Activated CD4-positive, alpha-beta T cell treated with anti-CD3 and anti-CD28 coated beads, Interleukin-2, amount 10 ng/mL, durations not matched to agents 7 days and 5 days (primary cell): Measurements from ENCODE around the gene SYCE3. TPM values are rescaled to one million over a fixed set of nuclear protein-coding genes. Genes with fewer than 3 reads are reported as not detected.
A peak's percentile ranks its signal among the peaks of the same experiment; 100 is the strongest.
"Not testable (repeated sequence)": the region's sequence is repeated elsewhere in the genome, so short reads cannot be mapped to it uniquely, and the experiment has no call there.

ENCODE experiments used
- CTCF ChIA-PET: fragments of 350-600 bp; sonication (Branson Sonifier 250); formaldehyde crosslinking; loops from one replicate; lab custom pipeline; 2021; ENCODE audit warnings: antibody characterized with exemption; lab: Charles Lee
- POLR2A ChIA-PET: fragments of 350-600 bp; sonication (Branson Sonifier 250); formaldehyde crosslinking; loops from one replicate; lab custom pipeline; 2021; ENCODE audit warnings: antibody characterized with exemption; lab: Charles Lee
- DNase-seq: peaks from one replicate; pipeline ENCODE4 v3.0.0-alpha.2; 2020
- H3K27ac Mint-ChIP-seq: one replicate; pipeline ENCODE4 v1.8.0; 2021; ENCODE audit warnings: mild to moderate bottlenecking, moderate library complexity, mixed read lengths
- H3K27me3 Mint-ChIP-seq: one replicate; pipeline ENCODE4 v1.8.0; 2021; ENCODE audit warnings: mixed read lengths
- H3K36me3 Mint-ChIP-seq: one replicate; pipeline ENCODE4 v1.8.0; 2021; ENCODE audit warnings: low read depth, mixed read lengths
- H3K4me1 Mint-ChIP-seq: one replicate; pipeline ENCODE4 v1.8.0; 2021; ENCODE audit warnings: mixed read lengths
- H3K4me3 Mint-ChIP-seq: one replicate; pipeline ENCODE4 v1.8.0; 2021; ENCODE audit warnings: mild to moderate bottlenecking, moderate library complexity, mixed read lengths
- H3K9me3 Mint-ChIP-seq: one replicate; pipeline ENCODE4 v1.8.0; 2021; ENCODE audit warnings: mixed read lengths
- total RNA-seq, 2 experiments: library from RNA; stranded (reverse); gene quantifications; one replicate each; pipeline ENCODE4 v1.2.3, GENCODE V29; 2021

Gene SYCE3, protein sequence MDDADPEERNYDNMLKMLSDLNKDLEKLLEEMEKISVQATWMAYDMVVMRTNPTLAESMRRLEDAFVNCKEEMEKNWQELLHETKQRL
- total RNA-seq: under 1 TPM in 1 of 2 experiments, not detected in 1; 0.87 TPM

DNA sequence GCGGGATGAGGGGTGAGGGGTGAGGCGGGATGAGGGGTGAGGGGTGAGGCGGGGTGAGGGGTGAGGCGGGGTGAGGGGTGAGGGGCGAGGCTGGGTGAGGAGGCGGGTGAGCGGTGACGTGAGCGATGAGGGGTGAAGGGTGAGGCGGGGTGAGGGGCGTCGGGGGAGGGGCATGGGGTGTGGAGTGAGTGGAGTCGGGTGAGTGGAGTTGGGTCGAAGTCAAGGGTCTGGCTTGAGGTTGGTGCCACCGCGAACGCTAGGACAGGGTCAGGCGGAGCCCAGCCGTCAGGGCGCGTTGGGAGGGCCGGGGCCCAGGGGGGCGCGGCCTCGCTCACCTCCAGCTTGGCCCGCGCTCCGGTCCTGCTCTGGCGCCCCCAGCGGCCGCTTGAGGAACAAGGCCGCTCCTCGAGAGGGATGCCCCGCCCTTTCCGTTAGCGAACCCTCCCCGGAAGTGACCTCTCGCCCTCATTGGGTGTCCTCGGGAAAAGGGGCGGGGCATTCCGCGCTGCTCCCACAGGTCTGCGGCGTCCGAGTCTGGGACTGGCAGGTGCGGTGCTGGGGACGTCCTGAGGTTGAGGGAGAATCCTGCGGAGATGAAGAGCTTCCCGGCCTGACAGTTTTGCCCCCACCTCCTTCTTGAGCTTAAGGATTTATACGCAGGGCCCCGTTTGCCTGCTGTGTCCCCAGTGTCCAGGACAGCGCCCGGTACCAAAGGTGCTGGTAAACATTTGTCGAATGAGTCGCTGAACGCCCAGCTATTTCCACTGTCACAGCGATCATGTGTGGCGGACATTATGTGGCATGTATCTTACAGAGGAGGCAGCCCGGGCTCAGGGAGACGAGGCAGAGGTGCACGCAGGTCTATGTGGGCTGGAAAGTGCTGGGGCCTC, at the start of gene SYCE3:
Gene SYCE3, minus strand, starts transcription at position 397 of the 890 bp plus-strand sequence. CDS start 6,514 bp downstream, outside the sequence.
- Mint-ChIP-seq H3K27me3 (peaks cover 15% of the 10 kb centered on the region), H3K27ac (peak within 1 kb of the TSS; percentile 85), H3K9me3 (no peaks in the 10 kb centered on the region), H3K36me3 (peaks cover 3% of the 10 kb centered on the region), H3K4me3 (peak within 1 kb of the TSS; percentile 80), H3K4me1 (peaks cover 24% of the 10 kb centered on the region)
- peak; percentile 97 for DNase-seq
- POLR2A ChIA-PET: interaction anchor here (0.6 to 1.3 kb wide), 4 partner anchors 12 to 57 kb away, joined by 3 to 4 read pairs (median 4); partner anchors contain the start of gene SCO2
- CTCF ChIA-PET: interaction anchor here (0.6 to 4.9 kb wide), 25 partner anchors 9 to 318 kb away, joined by 3 to 74 read pairs (median 4); partner anchors contain the start of genes CHKB, CPT1B, KLHDC7B and SCO2

DNA sequence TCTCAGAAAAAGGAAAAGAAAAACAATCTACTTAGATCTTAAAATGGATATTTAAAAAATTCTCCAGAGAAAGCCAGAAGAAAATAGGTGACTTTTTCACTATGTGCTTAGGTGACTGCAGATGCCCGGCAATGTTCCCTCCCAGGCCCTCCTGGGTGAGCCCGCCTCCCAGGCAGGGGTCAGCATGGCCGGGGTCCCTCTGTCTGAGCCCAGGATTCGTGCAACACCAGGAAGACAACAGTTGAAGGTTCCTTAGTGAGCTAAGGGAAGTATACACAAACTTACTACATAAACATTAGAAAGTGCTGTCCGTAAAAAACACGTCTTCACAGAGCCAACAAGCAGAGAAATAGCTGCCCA, 49.4 kb upstream of the SYCE3 start:
- Mint-ChIP-seq H3K36me3 (no peaks in the 10 kb centered on the region), H3K27ac (no peak overlapping the region), H3K27me3 (peaks cover 15% of the 10 kb centered on the region), H3K4me3 (no peak overlapping the region), H3K4me1 (peaks cover 12% of the 10 kb centered on the region), H3K9me3 (no peaks in the 10 kb centered on the region)
- CTCF ChIA-PET: interaction anchor here (1.1 to 2.6 kb wide), 5 partner anchors 8 to 86 kb away, joined by 3 to 16 read pairs (median 4); partner anchors contain the start of genes MAPK8IP2 and SCO2
- POLR2A ChIA-PET: no interaction called here
- no peak for DNase-seq

GRCh38 chr22:50611341-50612060, 48.8 kb upstream of the SYCE3 start:
- no peak overlapping the region for H3K4me3 Mint-ChIP-seq
- no peak for DNase-seq
- H3K27ac Mint-ChIP-seq: no peak overlapping the region
- H3K27me3 Mint-ChIP-seq: peaks cover 18% of the 10 kb centered on the region
- H3K36me3 Mint-ChIP-seq: no peaks in the 10 kb centered on the region
- CTCF ChIA-PET: interaction anchor here (1.1 to 3.2 kb wide), 6 partner anchors 9 to 86 kb away, joined by 3 to 16 read pairs (median 4); partner anchors contain the start of genes MAPK8IP2 and SCO2
- H3K9me3 Mint-ChIP-seq: no peaks in the 10 kb centered on the region
- peaks cover 12% of the 10 kb centered on the region for H3K4me1 Mint-ChIP-seq
- POLR2A ChIA-PET: no interaction called here

DNA sequence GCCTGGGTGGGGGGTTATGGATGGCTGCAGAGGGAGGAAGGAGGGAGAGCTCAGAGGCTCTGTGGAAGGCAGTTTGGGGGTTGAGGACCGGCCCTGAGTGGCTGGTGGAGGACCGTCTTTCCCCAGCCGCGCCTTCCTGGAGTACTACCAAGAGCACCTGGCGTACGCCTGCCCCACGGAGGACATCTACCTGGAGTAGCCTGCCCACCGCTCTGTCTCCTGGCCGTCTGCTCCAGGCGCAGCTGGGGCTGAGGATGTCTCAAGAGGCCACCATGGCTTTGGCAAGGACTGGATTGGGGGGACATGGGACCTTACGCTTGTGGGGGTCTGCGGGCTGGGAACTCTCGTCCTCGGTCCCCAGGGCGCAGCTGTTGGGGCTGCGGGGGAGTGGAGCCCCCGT, 47.9 kb upstream of the SYCE3 start:
- Mint-ChIP-seq H3K27ac (no peak overlapping the region), H3K4me3 (no peak overlapping the region), H3K36me3 (no peaks in the 10 kb centered on the region), H3K9me3 (no peaks in the 10 kb centered on the region), H3K27me3 (peaks cover 22% of the 10 kb centered on the region), H3K4me1 (peaks cover 12% of the 10 kb centered on the region)
- CTCF ChIA-PET: interaction anchor here (1.6 to 3.2 kb wide), 4 partner anchors 10 to 334 kb away, joined by 3 to 16 read pairs (median 7); partner anchors contain the start of genes MAPK8IP2 and SCO2
- DNase-seq: no peak
- POLR2A ChIA-PET: no interaction called here

- Mint-ChIP-seq H3K36me3 (no peaks in the 10 kb centered on the region), H3K27me3 (peaks cover 24% of the 10 kb centered on the region), H3K9me3 (no peaks in the 10 kb centered on the region), H3K4me3 (no peak overlapping the region), H3K27ac (no peak overlapping the region), H3K4me1 (peaks cover 12% of the 10 kb centered on the region)
- ChIA-PET CTCF (interaction anchor here (1.6 to 3.2 kb wide), 4 partner anchors 11 to 334 kb away, joined by 3 to 16 read pairs (median 8); partner anchors contain the start of gene SCO2), POLR2A (no interaction called here)
- no peak for DNase-seq
Measured at GRCh38 chr22:50610041-50610451, 47.3 kb upstream of the SYCE3 start.

DNA sequence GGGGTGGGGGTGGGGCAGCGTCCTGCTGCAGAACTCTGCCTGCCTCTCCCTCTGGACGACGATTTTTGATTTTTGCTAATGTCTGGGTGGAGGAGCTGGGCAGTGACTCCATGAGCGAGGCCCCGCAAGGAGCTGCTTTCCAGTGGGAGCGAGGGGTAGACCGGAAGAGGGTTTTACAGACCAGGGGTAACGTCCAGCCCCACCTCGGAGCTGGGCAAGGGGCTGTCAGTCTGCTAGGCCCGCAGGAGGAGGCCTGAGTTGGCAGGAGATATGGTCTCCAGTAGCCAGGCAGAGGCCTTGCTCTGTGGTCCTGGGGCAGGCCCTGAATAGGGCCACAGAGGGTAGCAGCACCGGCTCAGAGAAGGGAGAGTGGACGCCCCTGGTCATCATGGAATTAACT, 46.9 kb upstream of the SYCE3 start:
- H3K4me1 Mint-ChIP-seq: peaks cover 12% of the 10 kb centered on the region
- ChIA-PET CTCF (interaction anchor here (1.2 to 3.2 kb wide), 5 partner anchors 11 to 333 kb away, joined by 3 to 10 read pairs (median 5); partner anchors contain the start of genes SCO2 and SYCE3), POLR2A (no interaction called here)
- no peak for DNase-seq
- H3K4me3 Mint-ChIP-seq: no peak overlapping the region
- H3K27ac Mint-ChIP-seq: no peak overlapping the region
- H3K36me3 Mint-ChIP-seq: no peaks in the 10 kb centered on the region
- H3K27me3 Mint-ChIP-seq: peaks cover 26% of the 10 kb centered on the region
- no peaks in the 10 kb centered on the region for H3K9me3 Mint-ChIP-seq

DNA sequence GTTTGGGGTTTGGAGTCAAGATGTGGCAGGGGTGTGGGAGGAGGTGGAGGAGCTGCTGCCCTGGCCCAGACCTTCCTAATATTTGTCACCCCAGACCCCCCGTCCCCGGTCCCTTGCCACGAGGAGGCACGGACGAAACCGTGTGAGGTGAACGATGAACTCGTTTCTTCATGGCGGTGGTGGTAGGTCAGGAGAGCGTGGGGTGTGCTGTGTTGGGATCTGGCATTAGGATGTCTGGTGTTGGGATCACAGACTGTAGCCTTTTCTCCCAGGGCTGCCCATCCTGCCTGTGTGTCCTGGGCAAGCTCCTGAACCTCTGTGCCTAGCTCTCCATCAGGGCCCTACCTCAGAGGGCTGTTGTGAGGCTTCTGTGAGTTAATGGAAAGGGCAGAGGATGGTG, 46.3 kb upstream of the SYCE3 start:
- Mint-ChIP-seq H3K27ac (no peak overlapping the region), H3K4me1 (peaks cover 11% of the 10 kb centered on the region), H3K9me3 (no peaks in the 10 kb centered on the region), H3K36me3 (no peaks in the 10 kb centered on the region), H3K27me3 (peaks cover 22% of the 10 kb centered on the region), H3K4me3 (no peak overlapping the region)
- DNase-seq: no peak
- POLR2A ChIA-PET: no interaction called here
- CTCF ChIA-PET: interaction anchor here (1.2 to 3.2 kb wide), 5 partner anchors 12 to 333 kb away, joined by 3 to 10 read pairs (median 5); partner anchors contain the start of genes SCO2 and SYCE3

DNA sequence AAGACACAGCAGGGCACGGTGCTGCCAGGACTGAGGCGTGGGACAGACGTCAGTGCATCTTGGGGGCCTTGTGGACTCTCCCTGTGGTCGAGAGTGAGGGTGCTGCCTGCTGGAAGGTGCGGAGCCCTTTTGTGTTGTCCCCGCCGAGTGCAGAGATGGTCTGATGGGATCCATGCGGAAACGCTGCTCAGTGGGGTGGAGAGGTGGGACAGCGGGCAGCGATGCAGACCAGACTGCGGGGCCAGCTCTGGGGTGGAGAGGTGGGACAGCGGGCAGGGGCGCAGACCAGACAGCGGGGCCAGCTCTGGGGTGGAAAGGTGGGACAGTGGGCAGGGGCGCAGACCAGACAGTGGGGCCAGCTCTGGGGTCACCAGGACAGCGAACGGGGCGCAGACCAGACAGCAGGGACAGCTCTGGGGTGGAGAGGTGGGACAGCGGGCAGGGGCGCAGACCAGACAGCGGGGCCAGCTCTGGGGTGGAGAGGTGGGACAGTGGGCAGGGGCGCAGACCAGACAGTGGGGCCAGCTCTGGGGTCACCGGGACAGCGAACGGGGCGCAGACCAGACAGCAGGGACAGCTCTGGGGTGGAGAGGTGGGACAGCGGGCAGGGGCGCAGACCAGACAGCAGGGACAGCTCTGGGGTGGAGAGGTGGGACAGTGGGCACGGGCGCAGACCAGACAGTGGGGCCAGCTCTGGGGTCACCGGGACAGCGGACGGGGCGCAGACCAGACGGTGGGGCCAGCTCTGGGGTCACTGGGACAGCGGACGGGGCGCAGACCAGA, 45.5 kb upstream of the SYCE3 start:
- POLR2A ChIA-PET, H3K4me1 Mint-ChIP-seq, H3K36me3 Mint-ChIP-seq, DNase-seq, H3K4me3 Mint-ChIP-seq, H3K27ac Mint-ChIP-seq, H3K9me3 Mint-ChIP-seq: not testable (repeated sequence)
- peaks cover 25% of the 10 kb centered on the region for H3K27me3 Mint-ChIP-seq
- CTCF ChIA-PET: interaction anchor here (1.2 to 3.2 kb wide), 4 partner anchors 13 to 267 kb away, joined by 3 to 10 read pairs (median 5); partner anchors contain the start of genes SCO2 and SYCE3

- no peak for DNase-seq
- H3K4me3 Mint-ChIP-seq: no peak overlapping the region
- ChIA-PET POLR2A (no interaction called here), CTCF (interaction anchor here (2.4 kb wide), 1 partner anchor 13 kb away, joined by 9 read pairs; no protein-coding TSS in a partner anchor)
- H3K4me1 Mint-ChIP-seq: peaks cover 5% of the 10 kb centered on the region
- H3K27ac Mint-ChIP-seq: no peak overlapping the region
- H3K9me3 Mint-ChIP-seq: no peaks in the 10 kb centered on the region
- H3K36me3 Mint-ChIP-seq: no peaks in the 10 kb centered on the region
- H3K27me3 Mint-ChIP-seq: peaks cover 31% of the 10 kb centered on the region
Measured at GRCh38 chr22:50607659-50608020, 44.9 kb upstream of the SYCE3 start.

DNA sequence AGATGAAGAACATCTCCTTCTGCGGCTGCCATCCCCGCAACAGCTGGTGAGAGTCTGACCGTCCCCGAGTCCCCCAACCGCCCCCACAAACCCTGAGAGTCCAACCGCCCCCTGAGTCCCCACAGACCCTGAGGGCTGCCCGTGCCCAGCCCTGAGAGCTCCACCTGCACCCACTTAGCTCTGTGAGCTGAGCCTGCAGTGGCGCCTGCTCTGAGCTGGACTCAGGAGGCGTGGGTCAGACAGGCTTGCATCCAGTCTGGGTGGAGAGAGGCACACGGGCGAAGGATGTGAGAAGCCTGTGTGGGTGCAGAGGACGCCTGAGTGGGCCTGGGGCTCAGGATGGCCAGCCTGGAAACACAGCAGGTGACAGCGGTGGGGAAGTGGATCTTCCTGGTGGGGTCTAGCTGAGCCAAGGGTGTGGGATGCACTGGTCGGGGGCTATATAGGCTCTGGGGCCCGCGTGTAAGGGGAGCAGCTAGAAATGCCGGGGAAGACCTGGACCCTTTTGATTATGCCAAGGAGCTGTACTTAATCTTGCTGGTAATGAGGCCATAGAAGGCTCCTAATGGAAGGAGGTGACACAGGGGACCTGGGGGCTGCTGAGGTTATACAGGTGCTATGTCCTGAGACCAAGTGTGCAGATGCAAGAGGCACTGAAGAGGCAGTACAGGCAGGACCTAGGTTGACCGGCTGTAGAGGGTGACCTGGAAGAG, 44.4 kb upstream of the SYCE3 start:
- peaks cover 36% of the 10 kb centered on the region for H3K27me3 Mint-ChIP-seq
- CTCF ChIA-PET: interaction anchor here (2.4 kb wide), 1 partner anchor 13 kb away, joined by 9 read pairs; no protein-coding TSS in a partner anchor

More for the DNA sequence above, 44.4 kb upstream of the SYCE3 start:
- Mint-ChIP-seq H3K4me3 (no peak overlapping the region), H3K9me3 (no peaks in the 10 kb centered on the region), H3K27ac (no peak overlapping the region), H3K4me1 (peaks cover 2% of the 10 kb centered on the region), H3K36me3 (no peaks in the 10 kb centered on the region)
- POLR2A ChIA-PET: no interaction called here
- no peak for DNase-seq
